NCI-H187 (cell line): Measurements from ENCODE around the gene RNF144B.
"Not testable (repeated sequence)": the region's sequence is repeated elsewhere in the genome, so short reads cannot be mapped to it uniquely, and the experiment has no call there.

Experiments used
- DNase-seq, 2 experiments: peaks; one replicate each; lab custom pipeline; 2025; lab: John Stamatoyannopoulos, UW

RNF144B gene

DNA sequence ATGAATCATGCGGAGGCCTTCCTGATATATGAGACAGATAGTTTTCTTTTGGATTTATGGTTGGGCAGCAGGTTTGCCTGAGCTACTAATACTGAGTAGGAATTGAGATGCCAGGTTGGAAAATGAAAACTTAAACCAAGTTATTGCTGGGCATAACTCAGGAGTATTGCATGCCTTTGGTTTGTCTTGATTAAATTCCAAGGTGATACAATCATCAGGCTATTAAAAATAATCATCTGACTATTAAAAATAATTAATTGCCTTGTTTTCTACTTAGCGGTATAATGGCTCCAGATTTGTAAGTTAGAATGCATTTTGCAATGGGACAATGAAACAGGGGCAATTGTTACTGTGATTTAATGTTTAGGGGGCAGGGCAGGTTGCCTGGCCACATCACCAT is 15.5 kb upstream of the RNF144B start:
- DNase-seq: no peak

DNA sequence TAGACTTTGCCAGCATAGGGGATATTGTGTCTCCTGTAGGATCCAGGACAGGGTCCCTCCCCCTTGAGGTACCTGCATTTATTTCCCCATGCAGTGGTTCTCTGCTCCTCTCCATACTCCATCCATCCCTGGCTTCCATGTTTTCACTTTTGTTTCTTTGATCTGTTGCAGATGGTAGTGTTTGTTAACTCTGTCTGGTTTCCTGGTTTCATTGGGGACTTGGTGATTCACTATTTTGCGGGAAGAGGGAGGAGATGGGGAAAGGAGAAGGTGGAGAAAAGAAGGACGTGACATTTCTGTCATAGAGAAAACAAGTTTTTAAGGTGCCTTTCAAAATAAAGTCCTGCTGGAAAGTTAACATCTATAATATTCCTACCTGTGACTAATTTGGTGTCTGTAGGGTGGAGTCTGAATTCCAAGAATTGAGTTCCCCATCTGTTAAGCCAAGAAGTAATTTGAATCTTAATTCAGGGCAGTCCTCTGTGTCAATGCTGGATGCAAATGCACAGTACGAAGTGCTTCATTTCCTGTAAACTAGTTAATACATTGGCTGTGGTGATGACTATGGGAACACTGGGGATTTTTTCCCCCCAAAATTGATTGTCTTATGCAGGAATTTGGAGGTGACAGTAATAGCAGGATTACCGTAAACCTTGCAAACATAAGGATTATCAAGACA is 6.9 kb upstream of the RNF144B start:
- DNase-seq: no peak

GRCh38 chr6:18380851-18381250 is 6.3 kb upstream of the RNF144B start:
- no peak for DNase-seq

GRCh38 chr6:18383441-18383840 is 3.7 kb upstream of the RNF144B start:
- DNase-seq: no peak

GRCh38 chr6:18384621-18385020 is 2.5 kb upstream of the RNF144B start:
- DNase-seq: no peak

DNA sequence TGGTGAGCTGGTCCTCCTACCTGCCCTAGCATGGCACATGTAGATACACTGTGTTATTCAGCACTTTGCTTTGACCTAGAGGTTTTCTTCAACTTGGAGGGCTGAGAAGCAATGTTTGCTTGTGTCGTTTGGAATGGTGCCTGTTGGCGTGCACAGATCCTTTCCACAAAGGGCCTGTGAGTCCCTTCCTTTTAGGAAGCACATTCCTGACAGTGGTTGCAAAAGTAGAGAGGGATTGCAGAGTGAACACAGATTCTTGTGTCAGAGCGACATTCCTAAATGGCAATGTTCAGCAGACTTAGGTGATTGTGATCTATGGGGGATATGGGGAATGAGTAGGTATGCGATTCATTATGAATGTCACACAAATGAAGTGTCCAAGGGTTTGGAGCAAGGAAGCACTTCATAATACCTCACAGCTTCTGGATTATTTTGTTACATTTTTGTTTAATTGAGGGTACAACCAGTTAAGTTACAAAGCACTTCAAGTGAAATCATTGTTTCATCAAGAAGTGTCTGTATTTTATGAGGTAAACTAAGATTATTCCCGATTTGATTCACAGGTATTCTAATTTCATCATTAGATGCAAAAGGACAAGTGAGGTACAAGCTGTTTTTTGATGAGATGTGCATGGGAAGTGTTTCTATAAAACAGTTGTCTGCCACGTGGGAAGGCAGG is 713 bp upstream of the RNF144B start:
- no peak for DNase-seq

GRCh38 chr6:18388271-18388670 is 1.1 kb downstream of the RNF144B start:
- no peak for DNase-seq

- no peak for DNase-seq
These were observed 1.8 kb downstream of the RNF144B start for GRCh38 chr6:18388942-18389341.

DNA sequence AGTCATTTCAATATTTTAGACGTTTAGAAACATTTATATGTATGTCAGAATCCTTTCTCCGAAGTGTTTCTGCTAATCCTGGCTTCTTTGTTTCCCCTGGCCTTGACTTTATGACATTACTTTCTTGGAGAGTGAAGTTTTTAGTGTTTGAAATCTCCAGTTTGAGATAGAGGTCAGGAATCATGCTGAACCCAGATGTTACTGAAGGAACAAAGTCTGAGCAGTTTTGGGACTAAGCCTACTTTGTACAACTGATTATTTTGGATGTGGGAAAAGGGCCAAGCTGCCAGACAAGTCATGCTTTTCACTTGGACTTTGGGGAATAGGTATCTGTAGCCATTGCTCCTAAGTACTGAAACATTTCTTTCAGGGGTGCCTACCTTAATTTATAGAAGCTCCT is 2.3 kb downstream of the RNF144B start:
- DNase-seq: no peak

DNA sequence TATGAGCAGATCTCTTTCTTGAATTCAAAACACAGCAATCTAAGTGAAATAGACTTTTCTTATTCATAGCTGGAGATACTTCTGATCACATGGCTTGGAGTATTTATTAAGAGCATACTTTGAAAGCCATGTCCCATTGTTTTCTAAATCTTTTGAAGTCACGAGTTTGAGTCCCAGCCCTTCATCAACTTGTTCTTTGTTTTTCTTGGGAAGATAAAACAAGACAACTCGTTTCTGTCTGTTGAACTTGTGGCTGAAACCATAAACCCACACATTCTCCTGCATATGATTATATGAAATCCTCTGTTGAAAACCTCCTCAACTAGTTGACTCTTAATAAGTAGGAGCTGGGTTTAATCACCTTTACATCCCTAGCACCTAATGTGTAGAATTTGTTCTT is 3.3 kb downstream of the RNF144B start:
- no peak for DNase-seq

DNA sequence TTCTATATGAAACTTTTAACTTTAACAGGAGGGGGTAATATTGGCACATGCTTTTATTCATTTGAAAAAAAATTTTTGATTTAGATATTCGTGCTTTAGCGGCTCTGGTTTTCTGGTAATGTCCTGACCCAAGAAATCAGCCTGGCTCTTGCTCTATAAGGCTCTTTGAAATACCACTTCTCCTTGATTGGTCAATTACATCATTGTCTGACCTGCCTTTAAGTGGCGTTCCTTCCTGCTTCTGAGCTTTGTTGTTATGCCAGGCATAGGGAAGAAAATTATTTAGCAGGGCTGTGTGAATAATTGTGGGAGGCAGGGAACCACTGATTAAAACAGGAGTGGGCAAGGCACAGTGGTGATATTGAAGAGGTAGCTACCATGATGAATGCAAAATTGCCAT is 3.9 kb downstream of the RNF144B start:
- DNase-seq: no peak

DNA sequence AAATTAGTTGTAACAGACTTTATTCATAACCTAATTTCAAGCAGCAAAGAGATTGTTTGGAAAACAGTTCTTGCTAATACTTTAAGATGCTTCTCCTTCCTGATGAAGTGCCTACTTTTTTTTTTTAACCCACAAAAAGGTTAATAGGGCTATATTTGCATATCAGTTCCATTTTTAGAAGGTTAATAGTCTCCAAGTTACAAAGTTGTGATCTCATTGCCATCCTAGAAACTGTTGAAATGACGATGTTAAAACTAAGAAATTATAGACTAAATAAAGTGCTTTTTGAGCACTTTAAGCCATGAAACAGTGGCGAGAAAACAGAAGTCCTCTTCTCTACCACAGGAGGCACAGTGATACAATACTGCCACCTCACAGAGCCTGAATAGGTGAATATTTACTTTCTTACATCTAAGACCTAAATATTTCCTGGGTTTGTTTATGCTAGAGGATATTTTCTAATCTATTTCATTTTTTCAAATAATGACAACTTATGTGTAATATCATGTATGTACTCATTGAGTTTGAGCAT is 5.3 kb downstream of the RNF144B start:
- DNase-seq: no peak

GRCh38 chr6:18393698-18394097 is 6.5 kb downstream of the RNF144B start:
- DNase-seq: no peak

- no peak for DNase-seq
These were observed 8.2 kb downstream of the RNF144B start for GRCh38 chr6:18395177-18395855.

DNA sequence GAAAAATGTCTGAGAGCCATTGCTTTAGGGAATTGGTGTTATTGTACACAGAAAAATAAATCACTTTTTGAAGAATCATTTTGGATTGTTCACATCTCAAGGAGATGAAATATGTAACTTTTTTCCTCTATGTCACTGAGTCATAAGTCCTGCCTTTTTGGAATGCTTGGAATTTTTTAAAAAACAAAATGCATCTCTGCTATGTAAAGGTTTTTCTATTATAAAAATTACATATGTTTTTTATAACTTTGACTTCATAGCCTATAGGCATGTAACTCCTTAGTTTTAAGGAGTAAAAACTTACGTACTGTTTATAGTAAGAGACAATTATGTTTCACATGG is 8.7 kb downstream of the RNF144B start:
- DNase-seq: no peak

DNA sequence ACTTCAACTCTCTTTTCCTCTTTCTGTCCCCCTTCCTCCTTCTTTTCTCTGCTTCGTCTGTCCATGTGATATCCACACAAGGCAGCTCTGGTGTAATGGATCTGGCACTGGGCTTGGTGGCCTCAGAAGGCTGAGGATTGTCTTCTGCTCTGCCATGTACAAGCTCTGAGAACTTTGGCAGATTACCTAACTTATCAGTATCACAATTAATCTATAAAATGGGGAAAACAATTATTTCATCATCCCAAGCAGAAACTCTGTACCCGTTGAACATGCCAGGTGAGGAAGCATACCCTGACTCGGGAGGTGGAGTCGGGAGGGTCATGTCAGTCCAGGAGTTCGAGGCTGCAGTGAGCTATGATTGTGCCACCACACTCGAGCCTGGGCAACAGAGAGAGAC is 10.6 kb downstream of the RNF144B start:
- no peak for DNase-seq

DNA sequence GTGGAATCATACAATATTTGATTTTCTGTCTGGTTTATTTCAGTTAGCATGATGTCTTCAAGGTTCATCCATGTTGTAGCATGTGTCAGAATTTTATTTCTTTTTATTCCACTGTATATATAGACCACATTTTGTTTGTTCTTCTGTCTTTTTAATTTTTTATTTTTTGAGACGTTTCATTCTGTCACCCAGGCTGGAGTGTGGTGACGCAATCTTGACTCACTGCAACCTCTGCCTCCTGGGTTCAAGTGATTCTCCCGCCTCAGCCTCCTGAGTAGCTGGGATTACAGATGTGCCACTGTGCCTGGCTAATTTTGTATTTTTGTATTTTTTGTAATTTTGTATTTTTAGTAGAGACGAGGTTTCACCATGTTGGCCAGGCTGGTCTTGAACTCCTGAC is 11.1 kb downstream of the RNF144B start:
- not testable (repeated sequence) for DNase-seq

DNA sequence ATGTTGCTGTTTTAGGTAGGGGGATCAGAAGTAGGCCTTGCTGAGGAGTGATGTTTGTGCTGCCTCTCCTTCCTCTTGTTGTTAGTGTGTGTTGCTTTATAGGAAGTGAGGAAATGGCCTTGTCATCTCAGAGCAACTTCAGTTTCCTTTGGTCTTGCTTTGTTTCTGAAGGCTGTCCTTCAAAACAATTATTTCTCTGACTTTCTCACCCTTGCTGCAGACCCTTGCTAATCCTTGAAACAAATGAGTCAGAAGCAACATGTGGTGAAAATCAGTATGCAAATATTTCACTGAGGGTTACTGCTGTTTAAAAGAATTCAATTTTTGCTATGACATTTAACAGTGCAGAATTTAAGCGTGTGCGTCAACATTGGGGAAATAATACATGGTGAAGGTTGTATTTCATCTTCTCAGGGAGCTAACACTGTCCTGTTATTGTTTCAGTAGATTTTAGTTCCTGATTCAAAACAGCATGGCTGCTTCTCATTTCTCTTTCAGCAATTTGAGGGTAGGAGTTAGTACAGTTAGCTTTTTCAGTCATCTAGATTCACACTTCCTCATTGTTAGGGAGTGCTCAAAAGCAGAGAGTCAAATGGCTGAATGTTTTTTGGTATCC is 13.8 kb downstream of the RNF144B start:
- no peak for DNase-seq

DNA sequence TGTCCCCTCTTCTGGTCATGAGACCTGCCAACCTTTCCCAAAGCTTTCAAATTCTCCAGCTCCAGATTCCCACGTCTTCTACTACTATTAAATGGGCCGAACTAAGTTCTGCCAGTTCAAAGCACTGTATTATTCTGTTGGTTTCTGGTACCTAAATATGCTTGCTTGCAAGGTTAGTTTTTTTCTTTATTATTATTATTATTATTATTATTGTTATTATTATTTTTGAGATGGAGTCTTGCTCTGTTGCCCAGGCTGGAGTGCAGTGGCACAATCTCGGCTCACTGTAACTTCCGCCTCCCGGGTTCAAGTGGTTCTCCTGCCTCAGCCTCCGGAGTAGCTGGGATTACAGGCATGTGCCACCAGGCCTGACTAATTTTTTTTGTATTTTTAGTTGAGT is 17.8 kb downstream of the RNF144B start:
- not testable (repeated sequence) for DNase-seq

DNA sequence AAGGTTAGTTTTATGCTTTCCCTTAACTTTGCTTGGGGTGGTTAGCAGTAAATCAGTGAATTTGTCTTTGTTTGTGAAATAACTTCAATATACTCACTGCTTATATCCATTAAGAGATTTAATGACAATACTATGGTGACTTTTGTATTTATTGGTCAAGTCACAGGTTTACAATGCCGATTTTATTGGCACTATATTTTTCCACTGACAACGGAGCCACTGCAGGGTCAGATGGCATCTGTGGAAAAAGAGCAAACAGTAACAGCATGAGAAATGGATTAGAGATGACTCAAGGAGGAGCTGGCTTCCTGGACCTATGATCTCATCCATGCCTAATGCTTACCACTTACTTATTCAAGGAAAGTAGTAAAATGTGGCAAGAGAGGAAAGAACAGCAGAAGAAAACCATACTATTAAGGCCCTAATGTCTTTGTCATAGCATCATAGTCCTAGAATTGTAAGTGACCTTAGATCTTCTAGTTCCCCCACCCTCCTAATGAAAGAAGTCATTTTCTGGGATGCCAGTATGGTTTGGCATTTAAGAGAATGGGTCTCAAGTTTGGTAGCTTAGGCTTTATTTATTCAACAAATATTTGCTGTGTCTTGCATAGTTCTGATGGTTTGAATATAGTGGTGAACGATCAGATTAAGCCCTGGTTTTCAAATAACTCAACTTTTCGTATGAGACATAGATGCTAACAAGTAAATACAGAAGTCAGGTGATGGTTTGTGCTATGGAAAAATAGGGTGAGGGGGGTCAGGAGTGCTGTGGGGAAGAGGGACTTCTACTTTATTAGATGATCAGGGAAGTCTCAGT is 18.5 kb downstream of the RNF144B start:
- DNase-seq: no peak

- no peak for DNase-seq
These were observed 20.0 kb downstream of the RNF144B start for GRCh38 chr6:18406955-18407749.
